Measurements from ENCODE around the gene NPAS2. TPM values are rescaled to one million over a fixed set of nuclear protein-coding genes. Genes with fewer than 3 reads are reported as not detected.

NPAS2 gene
- total RNA-seq, 2 experiments from 2014 or later = 5.8 to 5.9 TPM

GRCh38 chr2:100936972-100937542, 117.1 kb downstream of the NPAS2 start:
- no peak overlapping the region for H3K27ac Mint-ChIP-seq

GRCh38 chr2:100938031-100939026, 118.4 kb downstream of the NPAS2 start:
- Mint-ChIP-seq H3K4me1 (ENCODE audit: low read depth) (peaks cover 29% of the 10 kb centered on the region), H3K27me3 (ENCODE audit: low read depth) (no peaks in the 10 kb centered on the region), H3K4me3 (no peak overlapping the region), H3K36me3 (ENCODE audit: low read depth) (peaks cover 4% of the 10 kb centered on the region), H3K27ac (no peak overlapping the region), H3K9me3 (no peaks in the 10 kb centered on the region)
- no peak for DNase-seq
- CTCF ChIA-PET = interaction anchor here (0.6 kb wide), 1 partner anchor 1535 kb away, joined by 3 read pairs; the partner anchor contains the start of gene SLC9A4
- intact Hi-C loops (cut with micrococcal nuclease) = no loop called here

More at GRCh38 chr2:100936972-100937542, 117.1 kb downstream of the NPAS2 start:
- Mint-ChIP-seq H3K27me3 (ENCODE audit: low read depth) (no peaks in the 10 kb centered on the region), H3K9me3 (no peaks in the 10 kb centered on the region), H3K36me3 (ENCODE audit: low read depth) (peaks cover 4% of the 10 kb centered on the region), H3K4me3 (no peak overlapping the region), H3K4me1 (ENCODE audit: low read depth) (peaks cover 26% of the 10 kb centered on the region)
- intact Hi-C loops (cut with micrococcal nuclease) = no loop called here
- CTCF ChIA-PET = no interaction called here
- DNase-seq = no peak

GRCh38 chr2:100939445-100939844, 119.5 kb downstream of the NPAS2 start:
- intact Hi-C loops (cut with micrococcal nuclease) = no loop called here
- no peaks in the 10 kb centered on the region for H3K27me3 Mint-ChIP-seq (ENCODE audit: low read depth)
- peaks cover 4% of the 10 kb centered on the region for H3K36me3 Mint-ChIP-seq (ENCODE audit: low read depth)
- H3K4me3 Mint-ChIP-seq = no peak overlapping the region
- DNase-seq = no peak
- H3K4me1 Mint-ChIP-seq (ENCODE audit: low read depth) = peaks cover 29% of the 10 kb centered on the region
- H3K9me3 Mint-ChIP-seq = no peaks in the 10 kb centered on the region
- no peak overlapping the region for H3K27ac Mint-ChIP-seq
- CTCF ChIA-PET = interaction anchor here (0.8 kb wide), 1 partner anchor 20 kb away, joined by 3 read pairs; no protein-coding TSS in a partner anchor

- no peak overlapping the region for H3K27ac Mint-ChIP-seq
- peaks cover 4% of the 10 kb centered on the region for H3K36me3 Mint-ChIP-seq (ENCODE audit: low read depth)
- H3K4me3 Mint-ChIP-seq = peak overlapping the region; percentile 22
- CTCF ChIA-PET = interaction anchor here (0.8 to 2.1 kb wide), 2 partner anchors 19 to 330 kb away, joined by 3 to 5 read pairs; no protein-coding TSS in a partner anchor
- DNase-seq = no peak
- intact Hi-C loops (cut with micrococcal nuclease) = loop anchor here (5.0 to 10.0 kb wide), 2 partner anchors 68 to 125 kb away; no protein-coding TSS in a partner anchor
- peaks cover 29% of the 10 kb centered on the region for H3K4me1 Mint-ChIP-seq (ENCODE audit: low read depth)
- H3K27me3 Mint-ChIP-seq (ENCODE audit: low read depth) = no peaks in the 10 kb centered on the region
- no peaks in the 10 kb centered on the region for H3K9me3 Mint-ChIP-seq
Measured at GRCh38 chr2:100940240-100940639, 120.3 kb downstream of the NPAS2 start.

GRCh38 chr2:100940766-100941645, 121.1 kb downstream of the NPAS2 start:
- Mint-ChIP-seq H3K27ac (peak overlapping the region; percentile 86), H3K9me3 (no peaks in the 10 kb centered on the region), H3K4me3 (peak overlapping the region; percentile 55), H3K36me3 (ENCODE audit: low read depth) (peaks cover 4% of the 10 kb centered on the region), H3K4me1 (ENCODE audit: low read depth) (peaks cover 29% of the 10 kb centered on the region), H3K27me3 (ENCODE audit: low read depth) (no peaks in the 10 kb centered on the region)
- peak; percentile 59 for DNase-seq
- intact Hi-C loops (cut with micrococcal nuclease) = loop anchor here (5.0 to 10.0 kb wide), 2 partner anchors 69 to 126 kb away; no protein-coding TSS in a partner anchor
- CTCF ChIA-PET = interaction anchor here (1.4 to 2.1 kb wide), 2 partner anchors 211 to 331 kb away, joined by 3 to 5 read pairs; no protein-coding TSS in a partner anchor

GRCh38 chr2:100941646-100942240, 121.8 kb downstream of the NPAS2 start:
- intact Hi-C loops (cut with micrococcal nuclease) = loop anchor here (5.0 to 10.0 kb wide), 2 partner anchors 69 to 127 kb away; no protein-coding TSS in a partner anchor
- peak; percentile 30 for DNase-seq
- H3K27ac Mint-ChIP-seq = peak overlapping the region; percentile 86
- CTCF ChIA-PET = interaction anchor here (1.4 to 2.1 kb wide), 2 partner anchors 211 to 331 kb away, joined by 3 to 5 read pairs; no protein-coding TSS in a partner anchor
- no peaks in the 10 kb centered on the region for H3K9me3 Mint-ChIP-seq
- peaks cover 4% of the 10 kb centered on the region for H3K36me3 Mint-ChIP-seq (ENCODE audit: low read depth)
- H3K27me3 Mint-ChIP-seq (ENCODE audit: low read depth) = no peaks in the 10 kb centered on the region
- peak overlapping the region; percentile 55 for H3K4me3 Mint-ChIP-seq
- H3K4me1 Mint-ChIP-seq (ENCODE audit: low read depth) = peaks cover 31% of the 10 kb centered on the region

GRCh38 chr2:100944617-100945432, 124.9 kb downstream of the NPAS2 start:
- no peak overlapping the region for H3K4me3 Mint-ChIP-seq
- peaks cover 4% of the 10 kb centered on the region for H3K36me3 Mint-ChIP-seq (ENCODE audit: low read depth)
- no peak for DNase-seq
- H3K4me1 Mint-ChIP-seq (ENCODE audit: low read depth) = peaks cover 28% of the 10 kb centered on the region
- H3K27ac Mint-ChIP-seq = no peak overlapping the region
- H3K27me3 Mint-ChIP-seq (ENCODE audit: low read depth) = no peaks in the 10 kb centered on the region
- no peaks in the 10 kb centered on the region for H3K9me3 Mint-ChIP-seq
- CTCF ChIA-PET = no interaction called here
- intact Hi-C loops (cut with micrococcal nuclease) = loop anchor here (5.0 to 10.0 kb wide), 2 partner anchors 73 to 130 kb away; no protein-coding TSS in a partner anchor

- H3K36me3 Mint-ChIP-seq (ENCODE audit: low read depth) = peaks cover 4% of the 10 kb centered on the region
- no peak overlapping the region for H3K4me3 Mint-ChIP-seq
- no peak overlapping the region for H3K27ac Mint-ChIP-seq
- H3K4me1 Mint-ChIP-seq (ENCODE audit: low read depth) = peaks cover 22% of the 10 kb centered on the region
- no peak for DNase-seq
- no peaks in the 10 kb centered on the region for H3K9me3 Mint-ChIP-seq
- CTCF ChIA-PET = no interaction called here
- intact Hi-C loops (cut with micrococcal nuclease) = loop anchor here (10.0 kb wide), 1 partner anchor 131 kb away; no protein-coding TSS in a partner anchor
- no peaks in the 10 kb centered on the region for H3K27me3 Mint-ChIP-seq (ENCODE audit: low read depth)
Measured at GRCh38 chr2:100945433-100945740, 125.4 kb downstream of the NPAS2 start.

GRCh38 chr2:100945930-100946607, 126.1 kb downstream of the NPAS2 start:
- CTCF ChIA-PET = no interaction called here
- Mint-ChIP-seq H3K27me3 (ENCODE audit: low read depth) (no peaks in the 10 kb centered on the region), H3K36me3 (ENCODE audit: low read depth) (peaks cover 4% of the 10 kb centered on the region), H3K4me1 (ENCODE audit: low read depth) (peaks cover 15% of the 10 kb centered on the region), H3K9me3 (no peaks in the 10 kb centered on the region), H3K4me3 (no peak overlapping the region), H3K27ac (no peak overlapping the region)
- no peak for DNase-seq
- intact Hi-C loops (cut with micrococcal nuclease) = loop anchor here (10.0 kb wide), 1 partner anchor 131 kb away; no protein-coding TSS in a partner anchor

Data from activated naive CD4-positive, alpha-beta T cell treated with anti-CD3 and anti-CD28 coated beads for 36 hours (primary cell).